WTC11 (cell line): ENCODE measurements around the gene CCDC50. TPM values are rescaled to one million over a fixed set of nuclear protein-coding genes. Genes with fewer than 3 reads are reported as not detected.

Source experiments
- ATAC-seq: fragments of 200-7000 bp; cut with Tn5 transposase; 2 replicates; pipeline ENCODE4 v1.10.0; 2021; ENCODE audit warnings: mild to moderate bottlenecking, moderate library complexity
- CTCF ChIA-PET: fragments of 300-600 bp; sonication (Branson Sonifier 250); formaldehyde crosslinking; loops from one replicate; lab custom pipeline; 2021; ENCODE audit warnings: antibody characterized with exemption; lab: Charles Lee
- POLR2A ChIA-PET: fragments of 350-600 bp; sonication (Branson Sonifier 250); formaldehyde crosslinking; loops from one replicate; lab custom pipeline; 2021; ENCODE audit warnings: antibody characterized with exemption; lab: Charles Lee
- DNase-seq: peaks from one replicate; pipeline ENCODE4 v3.0.0; 2021; ENCODE audit warnings: low spot score
- H3K27ac Mint-ChIP-seq: 2 replicates; pipeline ENCODE4 v1.8.0; 2021; ENCODE audit warnings: mixed read lengths
- H3K27me3 Mint-ChIP-seq: 2 replicates; pipeline ENCODE4 v1.8.0; 2021; ENCODE audit warnings: low read depth, mild to moderate bottlenecking, moderate library complexity, mixed read lengths
- H3K36me3 Mint-ChIP-seq: 2 replicates; pipeline ENCODE4 v1.8.0; 2021; ENCODE audit warnings: mixed read lengths
- H3K4me1 Mint-ChIP-seq: 2 replicates; pipeline ENCODE4 v1.8.0; 2022; ENCODE audit warnings: mixed read lengths
- H3K4me3 Mint-ChIP-seq: 2 replicates; pipeline ENCODE4 v1.8.0; 2021; ENCODE audit warnings: mild to moderate bottlenecking, moderate library complexity, mixed read lengths
- H3K9me3 Mint-ChIP-seq: 2 replicates; pipeline ENCODE4 v1.8.0; 2021; ENCODE audit warnings: mixed read lengths
- CBFB ChIP-seq: sonication (generic); formaldehyde crosslinking; IDR thresholded peaks from 2 replicates; pipeline ENCODE4 v1.8.1; 2022; ENCODE audit warnings: mild to moderate bottlenecking, low read depth, missing genetic modification reagents
- ELF4 ChIP-seq: sonication (generic); formaldehyde crosslinking; IDR thresholded peaks from 2 replicates; pipeline ENCODE4 v1.8.1; 2022; ENCODE audit warnings: low read depth, mild to moderate bottlenecking, moderate library complexity, missing genetic modification reagents
- ETV6 ChIP-seq: sonication (generic); formaldehyde crosslinking; IDR thresholded peaks from 2 replicates; pipeline ENCODE4 v1.8.1; 2022; ENCODE audit warnings: mild to moderate bottlenecking, missing genetic modification reagents
- FOXP1 ChIP-seq: sonication (generic); formaldehyde crosslinking; IDR thresholded peaks from 2 replicates; pipeline ENCODE4 v1.8.0; 2022; ENCODE audit warnings: missing genetic modification reagents, mild to moderate bottlenecking, moderate library complexity, borderline replicate concordance
- PRRX2 ChIP-seq: fragments of 250-450 bp; sonication (Bioruptor Pico); IDR thresholded peaks from 2 replicates; pipeline ENCODE4 v1.8.0; 2021; ENCODE audit warnings: mild to moderate bottlenecking
- SMAD3 ChIP-seq: sonication (generic); formaldehyde crosslinking; IDR thresholded peaks from 2 replicates; pipeline ENCODE4 v1.8.0; 2022; ENCODE audit warnings: missing genetic modification reagents, mild to moderate bottlenecking, borderline replicate concordance
- SMAD4 ChIP-seq: sonication (generic); formaldehyde crosslinking; IDR thresholded peaks from 2 replicates; pipeline ENCODE4 v1.8.0; 2022; ENCODE audit warnings: mild to moderate bottlenecking, missing genetic modification reagents
- SP1 ChIP-seq: sonication (generic); formaldehyde crosslinking; conservative IDR thresholded peaks from 2 replicates; pipeline ENCODE4 v1.8.1; 2022; ENCODE audit warnings: missing genetic modification reagents
- ZNF317 ChIP-seq: sonication (generic); formaldehyde crosslinking; IDR thresholded peaks from 2 replicates; pipeline ENCODE4 v1.8.1; 2023; ENCODE audit warnings: low read depth, mild to moderate bottlenecking, moderate library complexity, missing genetic modification reagents, borderline replicate concordance
- total RNA-seq: library from RNA; stranded (reverse); gene quantifications from 3 replicates; pipeline ENCODE4 v1.2.3, GENCODE V29; 2021
- TF ChIP-seq, protein P1 (sequence below): sonication (generic); formaldehyde crosslinking; IDR thresholded peaks from 2 replicates; pipeline ENCODE4 v1.8.0; 2022; ENCODE audit warnings: mild to moderate bottlenecking, missing genetic modification reagents
- TF ChIP-seq, protein P2 (sequence below): fragments of 200-600 bp; IDR thresholded peaks from 2 replicates; pipeline ENCODE4 v1.8.0; 2022; ENCODE audit warnings: antibody characterized with exemption
- TF ChIP-seq, protein P3 (sequence below): sonication (generic); formaldehyde crosslinking; IDR thresholded peaks from 2 replicates; pipeline ENCODE4 v1.8.0; 2022; ENCODE audit warnings: mild to moderate bottlenecking, missing genetic modification reagents
- TF ChIP-seq, protein P4 (sequence below): fragments of 250-450 bp; sonication (Bioruptor Pico); conservative IDR thresholded peaks from 2 replicates; pipeline ENCODE4 v1.9.0; 2021; ENCODE audit warnings: mild to moderate bottlenecking
- TF ChIP-seq, protein P5 (sequence below): fragments of 250-450 bp; sonication (Bioruptor Pico); IDR thresholded peaks from 2 replicates; pipeline ENCODE4 v1.9.0; 2021; ENCODE audit warnings: mild to moderate bottlenecking, borderline replicate concordance
- TF ChIP-seq, protein P6 (sequence below): sonication (generic); formaldehyde crosslinking; IDR thresholded peaks from 2 replicates; pipeline ENCODE4 v1.8.1; 2023; ENCODE audit warnings: mild to moderate bottlenecking, missing genetic modification reagents
- TF ChIP-seq, protein P7 (sequence below): fragments of 250-450 bp; sonication (Bioruptor Pico); IDR thresholded peaks from 2 replicates; pipeline ENCODE4 v1.9.0; 2021; ENCODE audit warnings: mild to moderate bottlenecking

The CCDC50 gene
- total RNA-seq, 1 experiment from 2014 or later = 33.1 TPM

DNA sequence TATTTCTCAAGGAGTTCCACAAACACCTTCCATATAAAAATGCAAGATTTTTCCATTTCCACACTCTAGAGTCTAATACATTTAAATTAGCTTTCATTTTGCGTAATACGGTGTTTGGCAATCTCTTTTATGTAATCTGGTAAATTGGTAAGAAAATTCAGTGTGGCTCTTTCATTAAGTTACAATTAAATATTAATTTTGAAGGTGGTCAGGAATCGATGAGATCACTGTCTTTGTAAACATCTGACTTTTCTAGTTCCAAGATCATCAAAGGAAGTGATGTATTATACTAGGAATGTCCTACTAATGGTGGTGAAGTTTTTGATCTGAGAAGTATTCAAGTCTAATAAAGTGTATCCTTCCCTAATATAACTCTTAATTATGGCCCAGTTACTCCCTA, 2.2 kb downstream of the CCDC50 start:
- H3K27ac Mint-ChIP-seq = no peak overlapping the region

DNA sequence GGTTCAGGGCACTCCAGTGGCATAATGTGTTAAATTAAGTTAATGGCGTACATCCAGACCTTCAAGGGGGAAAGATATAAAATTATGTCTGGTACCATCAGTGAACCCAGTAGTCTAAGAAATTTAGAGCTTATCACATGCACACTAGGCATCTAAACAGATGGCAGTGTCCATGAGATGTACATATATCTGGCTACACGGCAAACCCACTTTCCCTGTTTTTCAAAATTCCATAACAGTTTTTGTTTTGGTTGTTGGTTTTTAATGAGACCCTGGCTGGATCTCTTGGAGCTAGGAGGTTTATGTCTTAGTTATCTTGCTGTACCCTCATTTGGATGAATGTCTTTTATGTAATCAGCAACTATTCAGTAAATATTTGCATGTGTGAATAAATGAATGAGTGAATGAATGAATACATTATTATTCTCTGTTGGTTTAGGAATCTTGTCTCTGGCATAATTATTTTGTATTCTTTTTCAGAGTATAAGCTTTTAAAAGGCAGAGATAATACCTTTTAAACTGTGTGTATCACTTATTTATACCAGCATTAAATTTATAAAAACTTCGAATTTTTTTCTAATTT, 4.2 kb downstream of the CCDC50 start:
- Mint-ChIP-seq H3K36me3 (no peaks in the 10 kb centered on the region), H3K27ac (no peak overlapping the region)
- DNase-seq = no peak
- CTCF ChIA-PET = no interaction called here
- ATAC-seq = no peak
- TF ChIP-seq SMAD4 (CRISPR knock-in tag) (no peak), SP1 (CRISPR knock-in tag) (no peak), FOXP1 (CRISPR knock-in tag) (no peak), ELF4 (CRISPR knock-in tag) (no peak)
- TF ChIP-seq, protein P1, sequence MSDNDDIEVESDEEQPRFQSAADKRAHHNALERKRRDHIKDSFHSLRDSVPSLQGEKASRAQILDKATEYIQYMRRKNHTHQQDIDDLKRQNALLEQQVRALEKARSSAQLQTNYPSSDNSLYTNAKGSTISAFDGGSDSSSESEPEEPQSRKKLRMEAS = no peak
- TF ChIP-seq, protein P2, sequence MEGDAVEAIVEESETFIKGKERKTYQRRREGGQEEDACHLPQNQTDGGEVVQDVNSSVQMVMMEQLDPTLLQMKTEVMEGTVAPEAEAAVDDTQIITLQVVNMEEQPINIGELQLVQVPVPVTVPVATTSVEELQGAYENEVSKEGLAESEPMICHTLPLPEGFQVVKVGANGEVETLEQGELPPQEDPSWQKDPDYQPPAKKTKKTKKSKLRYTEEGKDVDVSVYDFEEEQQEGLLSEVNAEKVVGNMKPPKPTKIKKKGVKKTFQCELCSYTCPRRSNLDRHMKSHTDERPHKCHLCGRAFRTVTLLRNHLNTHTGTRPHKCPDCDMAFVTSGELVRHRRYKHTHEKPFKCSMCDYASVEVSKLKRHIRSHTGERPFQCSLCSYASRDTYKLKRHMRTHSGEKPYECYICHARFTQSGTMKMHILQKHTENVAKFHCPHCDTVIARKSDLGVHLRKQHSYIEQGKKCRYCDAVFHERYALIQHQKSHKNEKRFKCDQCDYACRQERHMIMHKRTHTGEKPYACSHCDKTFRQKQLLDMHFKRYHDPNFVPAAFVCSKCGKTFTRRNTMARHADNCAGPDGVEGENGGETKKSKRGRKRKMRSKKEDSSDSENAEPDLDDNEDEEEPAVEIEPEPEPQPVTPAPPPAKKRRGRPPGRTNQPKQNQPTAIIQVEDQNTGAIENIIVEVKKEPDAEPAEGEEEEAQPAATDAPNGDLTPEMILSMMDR = no peak
- TF ChIP-seq, protein P3, sequence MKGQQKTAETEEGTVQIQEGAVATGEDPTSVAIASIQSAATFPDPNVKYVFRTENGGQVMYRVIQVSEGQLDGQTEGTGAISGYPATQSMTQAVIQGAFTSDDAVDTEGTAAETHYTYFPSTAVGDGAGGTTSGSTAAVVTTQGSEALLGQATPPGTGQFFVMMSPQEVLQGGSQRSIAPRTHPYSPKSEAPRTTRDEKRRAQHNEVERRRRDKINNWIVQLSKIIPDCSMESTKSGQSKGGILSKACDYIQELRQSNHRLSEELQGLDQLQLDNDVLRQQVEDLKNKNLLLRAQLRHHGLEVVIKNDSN (CRISPR knock-in tag) = no peak
- TF ChIP-seq, protein P4, sequence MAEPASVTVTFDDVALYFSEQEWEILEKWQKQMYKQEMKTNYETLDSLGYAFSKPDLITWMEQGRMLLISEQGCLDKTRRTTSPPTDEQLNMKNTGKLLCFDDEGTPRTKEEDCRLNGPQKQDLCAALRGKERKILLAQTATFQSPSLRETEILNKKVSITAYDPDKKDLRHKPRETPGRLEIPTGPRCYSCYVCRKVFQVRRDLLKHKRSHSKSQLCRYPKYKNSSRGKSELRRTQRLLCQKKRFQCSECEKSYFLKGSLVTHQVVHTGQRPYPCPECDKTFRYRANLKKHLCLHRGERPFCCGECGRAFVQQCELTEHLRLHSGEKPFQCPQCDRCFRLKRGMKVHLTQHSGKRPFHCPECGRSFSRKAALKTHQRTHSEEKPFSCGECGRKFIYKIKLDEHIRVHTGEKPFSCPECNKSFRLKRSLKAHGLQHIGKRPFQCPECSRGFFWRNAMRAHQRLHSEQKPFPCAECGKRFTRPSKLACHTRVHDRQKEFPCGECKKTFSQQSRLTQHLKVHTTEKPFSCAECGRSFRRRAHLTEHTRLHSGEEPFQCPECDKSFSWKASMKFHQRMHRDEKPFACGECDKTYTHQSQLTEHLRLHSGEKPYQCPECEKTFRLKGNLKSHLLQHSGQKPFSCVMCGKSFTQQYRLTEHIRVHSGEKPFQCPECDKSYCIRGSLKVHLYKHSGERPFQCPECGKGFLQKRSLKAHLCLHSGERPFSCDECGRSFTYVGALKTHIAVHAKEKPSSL (CRISPR knock-in tag) = no peak
- TF ChIP-seq, protein P5, sequence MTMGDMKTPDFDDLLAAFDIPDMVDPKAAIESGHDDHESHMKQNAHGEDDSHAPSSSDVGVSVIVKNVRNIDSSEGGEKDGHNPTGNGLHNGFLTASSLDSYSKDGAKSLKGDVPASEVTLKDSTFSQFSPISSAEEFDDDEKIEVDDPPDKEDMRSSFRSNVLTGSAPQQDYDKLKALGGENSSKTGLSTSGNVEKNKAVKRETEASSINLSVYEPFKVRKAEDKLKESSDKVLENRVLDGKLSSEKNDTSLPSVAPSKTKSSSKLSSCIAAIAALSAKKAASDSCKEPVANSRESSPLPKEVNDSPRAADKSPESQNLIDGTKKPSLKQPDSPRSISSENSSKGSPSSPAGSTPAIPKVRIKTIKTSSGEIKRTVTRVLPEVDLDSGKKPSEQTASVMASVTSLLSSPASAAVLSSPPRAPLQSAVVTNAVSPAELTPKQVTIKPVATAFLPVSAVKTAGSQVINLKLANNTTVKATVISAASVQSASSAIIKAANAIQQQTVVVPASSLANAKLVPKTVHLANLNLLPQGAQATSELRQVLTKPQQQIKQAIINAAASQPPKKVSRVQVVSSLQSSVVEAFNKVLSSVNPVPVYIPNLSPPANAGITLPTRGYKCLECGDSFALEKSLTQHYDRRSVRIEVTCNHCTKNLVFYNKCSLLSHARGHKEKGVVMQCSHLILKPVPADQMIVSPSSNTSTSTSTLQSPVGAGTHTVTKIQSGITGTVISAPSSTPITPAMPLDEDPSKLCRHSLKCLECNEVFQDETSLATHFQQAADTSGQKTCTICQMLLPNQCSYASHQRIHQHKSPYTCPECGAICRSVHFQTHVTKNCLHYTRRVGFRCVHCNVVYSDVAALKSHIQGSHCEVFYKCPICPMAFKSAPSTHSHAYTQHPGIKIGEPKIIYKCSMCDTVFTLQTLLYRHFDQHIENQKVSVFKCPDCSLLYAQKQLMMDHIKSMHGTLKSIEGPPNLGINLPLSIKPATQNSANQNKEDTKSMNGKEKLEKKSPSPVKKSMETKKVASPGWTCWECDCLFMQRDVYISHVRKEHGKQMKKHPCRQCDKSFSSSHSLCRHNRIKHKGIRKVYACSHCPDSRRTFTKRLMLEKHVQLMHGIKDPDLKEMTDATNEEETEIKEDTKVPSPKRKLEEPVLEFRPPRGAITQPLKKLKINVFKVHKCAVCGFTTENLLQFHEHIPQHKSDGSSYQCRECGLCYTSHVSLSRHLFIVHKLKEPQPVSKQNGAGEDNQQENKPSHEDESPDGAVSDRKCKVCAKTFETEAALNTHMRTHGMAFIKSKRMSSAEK (CRISPR knock-in tag) = no peak
- TF ChIP-seq, protein P6, sequence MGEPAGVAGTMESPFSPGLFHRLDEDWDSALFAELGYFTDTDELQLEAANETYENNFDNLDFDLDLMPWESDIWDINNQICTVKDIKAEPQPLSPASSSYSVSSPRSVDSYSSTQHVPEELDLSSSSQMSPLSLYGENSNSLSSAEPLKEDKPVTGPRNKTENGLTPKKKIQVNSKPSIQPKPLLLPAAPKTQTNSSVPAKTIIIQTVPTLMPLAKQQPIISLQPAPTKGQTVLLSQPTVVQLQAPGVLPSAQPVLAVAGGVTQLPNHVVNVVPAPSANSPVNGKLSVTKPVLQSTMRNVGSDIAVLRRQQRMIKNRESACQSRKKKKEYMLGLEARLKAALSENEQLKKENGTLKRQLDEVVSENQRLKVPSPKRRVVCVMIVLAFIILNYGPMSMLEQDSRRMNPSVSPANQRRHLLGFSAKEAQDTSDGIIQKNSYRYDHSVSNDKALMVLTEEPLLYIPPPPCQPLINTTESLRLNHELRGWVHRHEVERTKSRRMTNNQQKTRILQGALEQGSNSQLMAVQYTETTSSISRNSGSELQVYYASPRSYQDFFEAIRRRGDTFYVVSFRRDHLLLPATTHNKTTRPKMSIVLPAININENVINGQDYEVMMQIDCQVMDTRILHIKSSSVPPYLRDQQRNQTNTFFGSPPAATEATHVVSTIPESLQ (CRISPR knock-in tag) = no peak
- TF ChIP-seq, all 79 proteins: peak for 0
- no peak overlapping the region for H3K4me3 Mint-ChIP-seq
- POLR2A ChIA-PET = no interaction called here
- H3K27me3 Mint-ChIP-seq = peaks cover 16% of the 10 kb centered on the region
- H3K9me3 Mint-ChIP-seq = no peaks in the 10 kb centered on the region
- peaks cover 59% of the 10 kb centered on the region for H3K4me1 Mint-ChIP-seq

More for the DNA sequence above, 2.2 kb downstream of the CCDC50 start:
- TF ChIP-seq PRRX2 (CRISPR knock-in tag) (no peak), ZNF317 (CRISPR knock-in tag) (no peak), ETV6 (CRISPR knock-in tag) (no peak), CBFB (CRISPR knock-in tag) (no peak), SMAD3 (CRISPR knock-in tag) (no peak)
- TF ChIP-seq, protein P3 (CRISPR knock-in tag) = no peak
- TF ChIP-seq, protein P7, sequence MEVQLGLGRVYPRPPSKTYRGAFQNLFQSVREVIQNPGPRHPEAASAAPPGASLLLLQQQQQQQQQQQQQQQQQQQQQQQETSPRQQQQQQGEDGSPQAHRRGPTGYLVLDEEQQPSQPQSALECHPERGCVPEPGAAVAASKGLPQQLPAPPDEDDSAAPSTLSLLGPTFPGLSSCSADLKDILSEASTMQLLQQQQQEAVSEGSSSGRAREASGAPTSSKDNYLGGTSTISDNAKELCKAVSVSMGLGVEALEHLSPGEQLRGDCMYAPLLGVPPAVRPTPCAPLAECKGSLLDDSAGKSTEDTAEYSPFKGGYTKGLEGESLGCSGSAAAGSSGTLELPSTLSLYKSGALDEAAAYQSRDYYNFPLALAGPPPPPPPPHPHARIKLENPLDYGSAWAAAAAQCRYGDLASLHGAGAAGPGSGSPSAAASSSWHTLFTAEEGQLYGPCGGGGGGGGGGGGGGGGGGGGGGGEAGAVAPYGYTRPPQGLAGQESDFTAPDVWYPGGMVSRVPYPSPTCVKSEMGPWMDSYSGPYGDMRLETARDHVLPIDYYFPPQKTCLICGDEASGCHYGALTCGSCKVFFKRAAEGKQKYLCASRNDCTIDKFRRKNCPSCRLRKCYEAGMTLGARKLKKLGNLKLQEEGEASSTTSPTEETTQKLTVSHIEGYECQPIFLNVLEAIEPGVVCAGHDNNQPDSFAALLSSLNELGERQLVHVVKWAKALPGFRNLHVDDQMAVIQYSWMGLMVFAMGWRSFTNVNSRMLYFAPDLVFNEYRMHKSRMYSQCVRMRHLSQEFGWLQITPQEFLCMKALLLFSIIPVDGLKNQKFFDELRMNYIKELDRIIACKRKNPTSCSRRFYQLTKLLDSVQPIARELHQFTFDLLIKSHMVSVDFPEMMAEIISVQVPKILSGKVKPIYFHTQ (CRISPR knock-in tag) = no peak
- ChIA-PET POLR2A (no interaction called here), CTCF (no interaction called here)
- H3K27me3 Mint-ChIP-seq = peaks cover 33% of the 10 kb centered on the region
- H3K4me1 Mint-ChIP-seq = peaks cover 57% of the 10 kb centered on the region
- DNase-seq = no peak
- ATAC-seq = no peak
- no peaks in the 10 kb centered on the region for H3K36me3 Mint-ChIP-seq
- H3K9me3 Mint-ChIP-seq = no peaks in the 10 kb centered on the region
- H3K4me3 Mint-ChIP-seq = peak overlapping the region; percentile 86
